ENCODE data around the gene YY1AP1.
"Not testable (repeated sequence)": the region's sequence is repeated elsewhere in the genome, so short reads cannot be mapped to it uniquely, and the experiment has no call there.

YY1AP1 gene, protein sequence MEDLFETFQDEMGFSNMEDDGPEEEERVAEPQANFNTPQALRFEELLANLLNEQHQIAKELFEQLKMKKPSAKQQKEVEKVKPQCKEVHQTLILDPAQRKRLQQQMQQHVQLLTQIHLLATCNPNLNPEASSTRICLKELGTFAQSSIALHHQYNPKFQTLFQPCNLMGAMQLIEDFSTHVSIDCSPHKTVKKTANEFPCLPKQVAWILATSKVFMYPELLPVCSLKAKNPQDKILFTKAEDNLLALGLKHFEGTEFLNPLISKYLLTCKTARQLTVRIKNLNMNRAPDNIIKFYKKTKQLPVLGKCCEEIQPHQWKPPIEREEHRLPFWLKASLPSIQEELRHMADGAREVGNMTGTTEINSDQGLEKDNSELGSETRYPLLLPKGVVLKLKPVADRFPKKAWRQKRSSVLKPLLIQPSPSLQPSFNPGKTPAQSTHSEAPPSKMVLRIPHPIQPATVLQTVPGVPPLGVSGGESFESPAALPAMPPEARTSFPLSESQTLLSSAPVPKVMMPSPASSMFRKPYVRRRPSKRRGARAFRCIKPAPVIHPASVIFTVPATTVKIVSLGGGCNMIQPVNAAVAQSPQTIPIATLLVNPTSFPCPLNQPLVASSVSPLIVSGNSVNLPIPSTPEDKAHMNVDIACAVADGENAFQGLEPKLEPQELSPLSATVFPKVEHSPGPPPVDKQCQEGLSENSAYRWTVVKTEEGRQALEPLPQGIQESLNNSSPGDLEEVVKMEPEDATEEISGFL

GRCh38 chr1:155688324-155689080 is at the start of gene YY1AP1:
TSS of gene YY1AP1 (minus strand) at chr1:155688774. CDS start at chr1:155680436, 8,338 bp downstream.
- peak; percentile 91 for DNase-seq

- DNase-seq, result no peak
These were observed 40.7 kb upstream of the YY1AP1 start for GRCh38 chr1:155729031-155729898.

DNA sequence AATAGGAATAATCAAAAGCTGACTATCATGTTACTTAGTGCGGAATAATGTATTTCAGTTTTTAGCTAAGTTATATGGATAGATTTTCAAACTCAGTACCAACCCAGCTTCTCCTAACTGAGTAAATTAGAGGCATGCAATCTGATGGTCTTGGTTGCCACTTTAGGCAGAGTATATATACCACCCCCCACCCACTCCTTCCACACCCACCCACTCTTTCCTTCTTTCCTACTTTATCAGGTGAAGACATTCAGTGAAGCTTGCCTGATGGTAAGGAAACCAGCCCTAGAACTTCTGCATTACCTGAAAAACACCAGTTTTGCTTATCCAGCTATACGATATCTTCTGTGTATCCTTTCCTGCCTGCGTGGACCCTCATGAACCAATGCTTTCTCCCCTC is 36.6 kb upstream of the YY1AP1 start:
- DNase-seq, result no peak

- no peak for DNase-seq
These were observed 31.1 kb upstream of the YY1AP1 start for GRCh38 chr1:155719703-155720102.

DNA sequence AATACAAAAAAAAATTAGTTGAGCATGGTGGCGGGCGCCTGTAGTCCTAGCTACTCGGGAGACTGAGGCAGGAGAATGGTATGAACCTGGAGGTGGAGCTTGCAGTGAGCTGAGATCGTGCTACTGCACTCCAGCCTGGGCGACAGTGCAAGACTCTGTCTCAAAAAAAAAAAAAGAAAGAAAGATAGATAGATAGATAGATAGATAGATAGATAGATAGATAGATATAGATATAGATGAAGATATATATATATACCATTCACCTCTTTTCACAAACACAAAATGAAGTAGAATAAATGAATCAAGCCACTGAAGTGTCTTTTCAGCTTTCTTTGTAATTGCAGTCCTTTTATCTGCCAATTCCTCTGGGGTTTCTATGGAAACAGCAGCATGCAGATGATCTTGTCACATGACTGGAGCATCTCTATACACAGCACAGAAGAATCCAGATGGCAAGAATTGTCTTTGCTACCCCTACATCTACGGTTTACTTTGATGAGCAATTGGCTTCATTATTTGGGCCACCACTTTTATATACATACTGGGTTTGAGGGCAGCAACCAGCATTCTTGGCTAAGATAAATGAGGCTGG is 30.0 kb upstream of the YY1AP1 start:
- DNase-seq, result not testable (repeated sequence)

- no peak for DNase-seq
These were observed 28.5 kb upstream of the YY1AP1 start for GRCh38 chr1:155717041-155717440.

DNA sequence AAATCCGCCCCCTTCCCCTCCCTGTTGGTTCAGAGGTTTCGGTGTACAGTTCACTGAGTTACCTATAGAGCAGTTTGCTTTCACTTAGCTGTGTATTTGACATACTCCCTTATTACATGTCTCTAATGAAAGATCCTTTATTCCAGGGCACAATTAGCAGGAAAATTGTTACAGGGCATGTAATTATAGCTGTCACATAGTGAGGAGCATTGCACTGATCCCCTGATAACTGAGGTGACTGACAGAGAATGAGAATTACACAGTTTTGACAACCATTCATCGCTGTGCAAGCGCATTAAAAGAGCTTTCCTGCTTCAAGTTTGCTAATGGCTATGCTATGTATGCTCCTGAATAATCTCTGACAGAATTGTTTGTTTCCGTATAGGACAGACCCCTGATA is 27.2 kb upstream of the YY1AP1 start:
- DNase-seq, result no peak

- DNase-seq, result not testable (repeated sequence)
These were observed 26.5 kb upstream of the YY1AP1 start for GRCh38 chr1:155715056-155715455.

DNA sequence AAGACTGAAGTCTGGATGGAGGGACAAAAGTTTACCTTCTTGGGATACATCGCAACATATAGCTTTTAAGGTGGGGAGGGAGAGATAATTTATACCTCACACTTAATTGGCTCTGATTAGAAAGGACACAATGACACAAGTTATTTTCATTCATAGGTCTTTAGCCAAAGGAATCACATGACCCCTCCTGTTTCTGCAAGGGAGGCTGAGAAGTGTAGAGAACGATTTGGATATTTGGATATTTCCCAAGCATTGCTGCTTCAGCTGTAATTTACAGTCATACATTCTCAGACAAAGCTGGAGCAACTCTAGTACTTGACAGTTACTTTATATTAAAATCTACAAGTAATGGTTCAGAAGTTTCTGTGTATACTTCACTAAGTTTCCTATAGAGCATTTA is 24.5 kb upstream of the YY1AP1 start:
- DNase-seq, result no peak

DNA sequence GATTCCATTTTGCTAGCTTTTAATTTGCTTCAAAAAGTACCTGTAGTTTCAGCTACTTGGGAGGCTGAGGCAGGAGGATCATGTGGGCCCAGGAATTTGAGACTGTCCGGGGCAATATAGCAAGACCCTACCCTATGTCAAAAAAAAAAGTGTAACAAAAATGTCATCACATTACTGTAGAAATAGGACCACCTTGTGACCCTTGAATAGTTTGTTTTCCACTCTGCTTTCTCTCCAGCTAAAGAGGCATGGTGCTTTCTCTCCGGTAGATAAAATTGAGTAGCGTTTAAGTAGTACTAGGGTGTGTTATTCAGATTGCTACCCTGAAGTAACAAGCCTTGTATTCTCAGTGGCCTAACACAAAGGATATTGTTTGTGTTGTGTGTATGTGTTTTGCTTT is 24.1 kb upstream of the YY1AP1 start:
- DNase-seq, result not testable (repeated sequence)

- not testable (repeated sequence) for DNase-seq
These were observed 22.9 kb upstream of the YY1AP1 start for GRCh38 chr1:155711457-155711856.

GRCh38 chr1:155709391-155709790 is 20.8 kb upstream of the YY1AP1 start:
- no peak for DNase-seq

GRCh38 chr1:155706139-155706538 is 17.6 kb upstream of the YY1AP1 start:
- no peak for DNase-seq

DNA sequence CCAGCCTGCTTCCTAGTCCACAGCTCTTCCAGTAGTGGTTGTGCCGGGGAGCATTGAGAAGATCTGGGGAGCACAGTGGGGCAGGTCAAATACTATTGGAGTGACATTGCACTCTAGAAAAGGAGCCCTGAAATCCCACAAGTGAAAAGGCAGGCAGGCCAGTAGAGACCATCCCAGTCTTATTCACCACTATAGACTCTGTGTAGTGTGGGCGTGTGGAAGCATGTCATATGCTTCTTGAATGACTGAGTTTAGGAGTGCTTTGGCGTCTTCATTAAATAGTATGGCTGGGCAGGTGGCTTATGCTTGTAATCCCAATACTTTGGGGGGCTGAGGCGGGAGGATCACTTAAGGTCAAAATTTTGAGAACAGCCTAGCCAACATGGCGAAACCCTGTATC is 15.8 kb upstream of the YY1AP1 start:
- not testable (repeated sequence) for DNase-seq

GRCh38 chr1:155703216-155703615 is 14.6 kb upstream of the YY1AP1 start:
- DNase-seq, result no peak

DNA sequence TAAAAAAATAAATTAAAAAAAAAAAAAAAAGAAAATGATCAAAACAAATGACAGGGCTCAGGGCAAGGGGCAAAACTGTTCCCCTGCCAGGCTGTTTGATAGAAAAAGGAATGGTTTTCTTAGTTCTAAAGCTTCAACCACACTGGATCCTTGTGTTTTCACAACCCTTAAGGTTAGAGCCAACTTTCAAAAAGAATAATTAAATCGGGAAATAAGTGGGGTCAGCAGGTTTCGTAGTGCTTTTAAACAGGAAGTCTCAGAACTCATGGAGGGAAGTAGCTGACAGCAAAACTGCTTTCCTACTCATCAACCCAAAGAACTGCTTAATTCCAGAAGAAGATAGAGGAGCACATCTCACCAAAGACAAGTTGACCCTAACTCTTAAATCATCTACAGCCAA is 13.1 kb upstream of the YY1AP1 start:
- not testable (repeated sequence) for DNase-seq

GRCh38 chr1:155699062-155699461 is 10.5 kb upstream of the YY1AP1 start:
- DNase-seq, result not testable (repeated sequence)

DNA sequence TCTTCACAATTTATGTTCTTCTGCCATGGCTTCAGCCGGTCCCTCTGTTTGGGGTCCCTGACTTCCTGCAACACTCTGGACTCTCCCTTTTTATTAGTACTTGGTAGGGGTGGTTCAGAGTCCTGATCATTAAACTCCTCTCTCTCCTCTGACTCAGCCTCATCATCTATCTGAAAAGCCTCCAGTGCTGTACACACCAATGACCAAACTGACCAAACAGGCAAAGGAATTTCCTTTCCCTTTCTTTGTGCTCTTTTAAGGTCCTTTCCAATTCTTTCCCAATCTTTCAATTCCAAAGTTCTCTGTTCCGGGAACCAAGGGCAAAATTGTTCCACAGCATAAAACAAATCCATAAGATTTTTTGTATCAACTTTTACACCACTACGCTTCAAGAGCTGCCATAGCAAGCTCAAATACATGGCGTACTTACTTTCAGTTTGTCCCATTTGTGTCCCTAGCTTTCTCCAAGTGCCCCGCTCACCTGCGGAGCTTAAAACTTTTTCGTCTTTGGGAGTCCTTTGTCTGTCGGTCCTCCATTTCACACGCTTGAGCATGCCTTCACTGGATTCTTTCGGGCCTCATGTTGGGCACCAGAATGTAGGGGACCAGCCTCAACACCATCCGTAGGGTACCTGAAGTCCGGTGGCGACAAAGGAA is 9.9 kb upstream of the YY1AP1 start:
- DNase-seq, result no peak

DNA sequence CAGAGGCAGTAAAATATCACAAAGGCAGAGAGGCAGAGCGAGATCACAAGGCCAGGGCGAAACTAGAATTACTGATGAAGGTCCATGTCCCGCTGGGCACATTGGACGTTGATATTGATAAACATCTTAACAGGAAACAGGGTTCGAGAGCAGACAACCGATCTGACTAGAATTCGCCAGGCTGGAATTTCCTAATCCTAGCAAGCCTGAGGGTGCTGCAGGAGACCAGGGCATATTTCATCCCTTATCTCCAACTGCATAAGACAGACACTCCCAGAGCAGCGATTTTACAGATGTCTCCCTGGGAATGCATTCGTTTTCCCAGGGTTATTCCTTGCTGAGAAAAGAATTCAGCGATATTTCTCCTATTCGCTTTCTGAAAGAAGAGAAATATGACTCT is 9.0 kb upstream of the YY1AP1 start:
- DNase-seq, result not testable (repeated sequence)

GRCh38 chr1:155697046-155697445 is 8.5 kb upstream of the YY1AP1 start:
- no peak for DNase-seq

DNA sequence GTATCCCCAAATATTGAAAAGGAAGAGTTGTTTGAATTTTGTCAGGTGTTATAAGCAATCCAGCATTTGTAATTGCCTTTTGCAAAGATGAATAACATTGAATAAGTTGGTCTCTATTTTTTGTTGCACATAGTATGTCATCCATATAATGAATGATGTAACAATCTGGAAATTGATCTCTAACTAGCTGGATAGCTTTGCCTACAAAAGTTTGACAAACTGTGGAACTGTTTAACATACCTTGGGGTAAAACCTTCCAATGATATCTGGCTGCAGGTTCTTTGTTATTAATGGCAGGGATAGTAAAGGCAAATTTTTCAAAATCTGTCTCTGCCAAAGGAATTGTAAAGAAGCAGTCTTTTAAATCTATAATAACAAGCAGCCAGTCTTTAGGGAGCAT is 8.0 kb upstream of the YY1AP1 start:
- DNase-seq, result no peak
